Central memory CD8-positive, alpha-beta T cell (primary cell): ENCODE data around the gene ANGPTL2.

Source experiments
- ATAC-seq: fragments of 150-1000 bp; cut with Tn5 transposase; replicated peaks from 2 replicates; pipeline ENCODE4 v1.10.0; 2022; ENCODE audit warnings: mild to moderate bottlenecking, moderate FRiP score, moderate number of reproducible peaks; ENCODE audit not compliant: poor library complexity, severe bottlenecking; ENCODE audit errors: extremely low read depth
- DNase-seq, 2 donors: peaks; one replicate each; pipeline ENCODE4 v3.0.0; 2021; ENCODE audit warnings: low spot score in 2 of 2
- H3K27ac Mint-ChIP-seq: one replicate; pipeline ENCODE4 v1.8.0; 2022; ENCODE audit warnings: low read depth, mild to moderate bottlenecking, moderate library complexity, mixed read lengths
- H3K27me3 Mint-ChIP-seq: one replicate; pipeline ENCODE4 v1.8.0; 2022; ENCODE audit warnings: mixed read lengths
- H3K36me3 Mint-ChIP-seq: one replicate; pipeline ENCODE4 v1.8.0; 2022; ENCODE audit warnings: mild to moderate bottlenecking, moderate library complexity, mixed read lengths; ENCODE audit not compliant: insufficient read depth
- H3K4me1 Mint-ChIP-seq: one replicate; pipeline ENCODE4 v1.8.0; 2022; ENCODE audit warnings: mixed read lengths
- H3K4me3 Mint-ChIP-seq: one replicate; pipeline ENCODE4 v1.8.0; 2022; ENCODE audit warnings: mild to moderate bottlenecking, moderate library complexity, mixed read lengths
- H3K9me3 Mint-ChIP-seq: one replicate; pipeline ENCODE4 v1.8.0; 2022; ENCODE audit warnings: mixed read lengths

Gene ANGPTL2

GRCh38 chr9:127088724-127089615, 33.5 kb downstream of the ANGPTL2 start:
- Mint-ChIP-seq H3K9me3 (no peaks in the 10 kb centered on the region), H3K4me1 (peaks cover 23% of the 10 kb centered on the region), H3K27ac (no peak overlapping the region), H3K27me3 (no peaks in the 10 kb centered on the region), H3K36me3 (no peaks in the 10 kb centered on the region), H3K4me3 (no peak overlapping the region)
- no peak for DNase-seq
- no peak for ATAC-seq

GRCh38 chr9:127087836-127088235, 34.6 kb downstream of the ANGPTL2 start:
- Mint-ChIP-seq H3K4me3 (no peak overlapping the region), H3K36me3 (no peaks in the 10 kb centered on the region), H3K9me3 (no peaks in the 10 kb centered on the region), H3K27me3 (no peaks in the 10 kb centered on the region), H3K4me1 (peaks cover 23% of the 10 kb centered on the region), H3K27ac (no peak overlapping the region)
- no peak for DNase-seq
- ATAC-seq = no peak

- H3K4me1 Mint-ChIP-seq = peaks cover 21% of the 10 kb centered on the region
- no peaks in the 10 kb centered on the region for H3K9me3 Mint-ChIP-seq
- ATAC-seq (no peak), DNase-seq (no peak)
- no peak overlapping the region for H3K27ac Mint-ChIP-seq
- no peaks in the 10 kb centered on the region for H3K27me3 Mint-ChIP-seq
- no peak overlapping the region for H3K4me3 Mint-ChIP-seq
- no peaks in the 10 kb centered on the region for H3K36me3 Mint-ChIP-seq
Observed at GRCh38 chr9:127087411-127087810, 35.0 kb downstream of the ANGPTL2 start.

- Mint-ChIP-seq H3K9me3 (no peaks in the 10 kb centered on the region), H3K27ac (no peak overlapping the region), H3K4me1 (peaks cover 14% of the 10 kb centered on the region), H3K27me3 (no peaks in the 10 kb centered on the region), H3K4me3 (no peak overlapping the region), H3K36me3 (no peaks in the 10 kb centered on the region)
- ATAC-seq (no peak), DNase-seq (no peak)
Observed at GRCh38 chr9:127086771-127087170, 35.7 kb downstream of the ANGPTL2 start.

- Mint-ChIP-seq H3K27me3 (no peaks in the 10 kb centered on the region), H3K4me1 (peaks cover 11% of the 10 kb centered on the region), H3K36me3 (peaks cover 3% of the 10 kb centered on the region), H3K9me3 (no peaks in the 10 kb centered on the region), H3K27ac (no peak overlapping the region), H3K4me3 (no peak overlapping the region)
- ATAC-seq = no peak
- no peak for DNase-seq
Observed at GRCh38 chr9:127085186-127085585, 37.2 kb downstream of the ANGPTL2 start.

- DNase-seq (no peak), ATAC-seq (no peak)
- H3K9me3 Mint-ChIP-seq = no peaks in the 10 kb centered on the region
- no peaks in the 10 kb centered on the region for H3K27me3 Mint-ChIP-seq
- no peak overlapping the region for H3K27ac Mint-ChIP-seq
- no peak overlapping the region for H3K4me3 Mint-ChIP-seq
- peaks cover 3% of the 10 kb centered on the region for H3K36me3 Mint-ChIP-seq
- H3K4me1 Mint-ChIP-seq = peaks cover 11% of the 10 kb centered on the region
Observed at GRCh38 chr9:127084076-127085039, 38.1 kb downstream of the ANGPTL2 start.

GRCh38 chr9:127083138-127083980, 39.1 kb downstream of the ANGPTL2 start:
- DNase-seq (no peak), ATAC-seq (no peak)
- peaks cover 3% of the 10 kb centered on the region for H3K36me3 Mint-ChIP-seq
- H3K4me1 Mint-ChIP-seq = peaks cover 11% of the 10 kb centered on the region
- no peak overlapping the region for H3K4me3 Mint-ChIP-seq
- H3K9me3 Mint-ChIP-seq = no peaks in the 10 kb centered on the region
- H3K27ac Mint-ChIP-seq = no peak overlapping the region
- H3K27me3 Mint-ChIP-seq = no peaks in the 10 kb centered on the region

- H3K27ac Mint-ChIP-seq = no peak overlapping the region
- H3K27me3 Mint-ChIP-seq = no peaks in the 10 kb centered on the region
- no peak overlapping the region for H3K4me3 Mint-ChIP-seq
- no peak for DNase-seq
- H3K9me3 Mint-ChIP-seq = no peaks in the 10 kb centered on the region
- H3K36me3 Mint-ChIP-seq = peaks cover 6% of the 10 kb centered on the region
- ATAC-seq = no peak
- peaks cover 6% of the 10 kb centered on the region for H3K4me1 Mint-ChIP-seq
Observed at GRCh38 chr9:127081250-127082185, 40.9 kb downstream of the ANGPTL2 start.

- DNase-seq (no peak), ATAC-seq (no peak)
- Mint-ChIP-seq H3K27me3 (no peaks in the 10 kb centered on the region), H3K36me3 (peaks cover 6% of the 10 kb centered on the region), H3K27ac (no peak overlapping the region), H3K4me3 (no peak overlapping the region), H3K4me1 (peaks cover 4% of the 10 kb centered on the region), H3K9me3 (no peaks in the 10 kb centered on the region)
Observed at GRCh38 chr9:127079446-127080140, 42.8 kb downstream of the ANGPTL2 start.

- H3K27ac Mint-ChIP-seq = no peak overlapping the region
- no peaks in the 10 kb centered on the region for H3K9me3 Mint-ChIP-seq
- H3K4me3 Mint-ChIP-seq = no peak overlapping the region
- ATAC-seq (no peak), DNase-seq (no peak)
- H3K27me3 Mint-ChIP-seq = no peaks in the 10 kb centered on the region
- H3K4me1 Mint-ChIP-seq = no peaks in the 10 kb centered on the region
- H3K36me3 Mint-ChIP-seq = peaks cover 6% of the 10 kb centered on the region
Observed at GRCh38 chr9:127078988-127079387, 43.4 kb downstream of the ANGPTL2 start.

- H3K4me3 Mint-ChIP-seq = no peak overlapping the region
- no peak overlapping the region for H3K27ac Mint-ChIP-seq
- no peak for ATAC-seq
- no peaks in the 10 kb centered on the region for H3K4me1 Mint-ChIP-seq
- no peaks in the 10 kb centered on the region for H3K27me3 Mint-ChIP-seq
- no peaks in the 10 kb centered on the region for H3K9me3 Mint-ChIP-seq
- H3K36me3 Mint-ChIP-seq = peaks cover 6% of the 10 kb centered on the region
- no peak for DNase-seq
Observed at GRCh38 chr9:127078336-127078735, 44.1 kb downstream of the ANGPTL2 start.
